ENCODE results near the gene INTU.

DNA sequence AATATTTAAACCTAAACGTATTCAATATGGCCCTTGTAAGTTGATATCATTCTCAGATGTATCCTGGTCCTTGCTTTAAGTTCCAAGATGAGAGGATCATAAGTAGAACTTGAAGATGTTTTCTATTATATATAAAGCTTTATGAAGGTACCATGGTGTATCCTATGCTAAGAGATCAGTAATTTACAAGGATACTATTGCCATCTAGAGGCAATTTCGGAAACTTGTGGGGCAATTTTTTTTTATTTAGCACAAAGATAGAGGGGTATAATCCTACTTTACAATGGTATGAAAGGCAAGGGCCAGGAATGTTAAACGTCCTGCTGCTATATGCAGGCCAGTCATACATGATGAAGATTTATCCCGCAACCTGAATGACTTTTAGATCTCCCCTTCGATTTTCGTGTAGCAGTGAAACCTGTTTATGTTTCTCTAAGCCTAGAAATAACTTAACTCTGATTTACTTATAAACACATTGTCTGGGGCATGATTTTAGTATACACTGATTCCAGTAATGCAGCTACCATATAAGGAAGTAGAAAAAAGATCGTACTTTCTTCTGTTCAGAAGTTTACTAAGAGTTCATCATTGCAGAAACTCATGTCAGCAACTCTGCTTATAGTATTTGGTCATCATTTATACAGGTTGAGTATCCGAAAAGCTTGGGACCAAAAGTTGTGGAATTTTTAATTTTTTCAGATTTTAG, 100.0 kb downstream of the INTU start:
- TF ChIP-seq, protein P1, sequence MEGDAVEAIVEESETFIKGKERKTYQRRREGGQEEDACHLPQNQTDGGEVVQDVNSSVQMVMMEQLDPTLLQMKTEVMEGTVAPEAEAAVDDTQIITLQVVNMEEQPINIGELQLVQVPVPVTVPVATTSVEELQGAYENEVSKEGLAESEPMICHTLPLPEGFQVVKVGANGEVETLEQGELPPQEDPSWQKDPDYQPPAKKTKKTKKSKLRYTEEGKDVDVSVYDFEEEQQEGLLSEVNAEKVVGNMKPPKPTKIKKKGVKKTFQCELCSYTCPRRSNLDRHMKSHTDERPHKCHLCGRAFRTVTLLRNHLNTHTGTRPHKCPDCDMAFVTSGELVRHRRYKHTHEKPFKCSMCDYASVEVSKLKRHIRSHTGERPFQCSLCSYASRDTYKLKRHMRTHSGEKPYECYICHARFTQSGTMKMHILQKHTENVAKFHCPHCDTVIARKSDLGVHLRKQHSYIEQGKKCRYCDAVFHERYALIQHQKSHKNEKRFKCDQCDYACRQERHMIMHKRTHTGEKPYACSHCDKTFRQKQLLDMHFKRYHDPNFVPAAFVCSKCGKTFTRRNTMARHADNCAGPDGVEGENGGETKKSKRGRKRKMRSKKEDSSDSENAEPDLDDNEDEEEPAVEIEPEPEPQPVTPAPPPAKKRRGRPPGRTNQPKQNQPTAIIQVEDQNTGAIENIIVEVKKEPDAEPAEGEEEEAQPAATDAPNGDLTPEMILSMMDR (conservative IDR thresholded peaks at IDR 0.05; ENCODE audit: low read depth, low read length): peak; percentile 73
- no peak for TF ChIP-seq EZH2 (IDR thresholded peaks at IDR 0.05; ENCODE audit: low read length, unreplicated experiment)

Measured in PC-3 (cell line).